Measurements from ENCODE around the gene OR6A2. TPM values are rescaled to one million over a fixed set of nuclear protein-coding genes. Genes with fewer than 3 reads are reported as not detected.
"Not testable (repeated sequence)": the region's sequence is repeated elsewhere in the genome, so short reads cannot be mapped to it uniquely, and the experiment has no call there.

The OR6A2 gene
- polyA plus RNA-seq, 6 donors from 2014 or later = not detected

DNA sequence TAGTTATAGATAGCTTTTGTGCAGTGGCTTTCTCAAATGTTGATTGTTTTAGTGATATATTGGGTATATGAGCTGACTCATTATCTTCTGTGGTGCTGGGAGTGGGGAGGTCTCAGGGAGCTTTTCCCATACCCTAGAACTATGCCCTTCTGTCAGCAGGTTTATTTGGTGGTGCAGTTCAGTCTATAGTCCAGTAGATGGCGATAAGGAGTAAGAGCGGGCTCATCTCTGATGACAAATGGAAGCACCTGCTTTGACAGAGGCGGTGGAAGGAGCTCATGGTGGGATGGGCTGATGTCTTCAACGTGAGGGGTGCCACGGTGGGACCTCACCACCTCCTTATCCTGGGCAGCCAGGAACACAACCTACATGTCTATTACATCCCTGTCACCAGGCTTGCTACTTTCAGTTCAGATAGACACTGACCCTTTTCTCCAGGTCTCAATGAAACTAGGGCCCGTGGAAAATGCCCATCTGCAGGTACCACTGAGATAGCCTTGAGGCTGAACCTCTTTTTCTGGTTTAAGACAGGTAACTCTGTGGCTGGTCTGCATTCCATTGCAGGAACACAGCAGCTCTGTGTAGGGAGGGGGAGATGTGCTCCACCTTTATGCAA lies 13.0 kb upstream of the OR6A2 start:
- ATAC-seq (ENCODE audit: low read depth in 2 of 2) (peak; percentile 55 to 64), DNase-seq (peak; percentile 31)
- peaks cover 0 to 2% (median 0%) of the 10 kb centered on the region in 7 donors for H3K9me3 Mint-ChIP-seq
- no peak overlapping the region for H3K4me3 Mint-ChIP-seq
- H3K27ac Mint-ChIP-seq = peak overlapping the region in 1 of 6 donors; percentile 10
- H3K36me3 Mint-ChIP-seq = no peaks in the 10 kb centered on the region
- H3K27me3 Mint-ChIP-seq = peaks cover 39 to 63% (median 46%) of the 10 kb centered on the region in 3 donors
- H3K4me1 Mint-ChIP-seq = peaks cover 0 to 7% (median 5%) of the 10 kb centered on the region in 3 donors

- H3K27ac Mint-ChIP-seq; ATAC-seq (ENCODE audit: low read depth in 2 of 2); DNase-seq; H3K4me1 Mint-ChIP-seq; H3K4me3 Mint-ChIP-seq: not testable (repeated sequence)
- peaks cover 9 to 20% (median 16%) of the 10 kb centered on the region in 7 donors for H3K9me3 Mint-ChIP-seq
- peaks cover 8 to 16% of the 10 kb centered on the region in 2 donors for H3K36me3 Mint-ChIP-seq
- H3K27me3 Mint-ChIP-seq = peaks cover 9 to 23% (median 22%) of the 10 kb centered on the region in 3 donors
Measured at GRCh38 chr11:6801075-6801474, 1.6 kb upstream of the OR6A2 start.

GRCh38 chr11:6794639-6795038 lies 4.8 kb downstream of the OR6A2 start:
- no peak for DNase-seq
- ATAC-seq (ENCODE audit: low read depth in 2 of 2) = no peak
- Mint-ChIP-seq H3K9me3 (peaks cover 0 to under 1% (median 0%) of the 10 kb centered on the region in 7 donors), H3K27me3 (peaks cover 7 to 28% (median 18%) of the 10 kb centered on the region in 3 donors), H3K36me3 (no peaks in the 10 kb centered on the region), H3K27ac (no peak overlapping the region), H3K4me1 (no peaks in the 10 kb centered on the region), H3K4me3 (no peak overlapping the region)

DNA sequence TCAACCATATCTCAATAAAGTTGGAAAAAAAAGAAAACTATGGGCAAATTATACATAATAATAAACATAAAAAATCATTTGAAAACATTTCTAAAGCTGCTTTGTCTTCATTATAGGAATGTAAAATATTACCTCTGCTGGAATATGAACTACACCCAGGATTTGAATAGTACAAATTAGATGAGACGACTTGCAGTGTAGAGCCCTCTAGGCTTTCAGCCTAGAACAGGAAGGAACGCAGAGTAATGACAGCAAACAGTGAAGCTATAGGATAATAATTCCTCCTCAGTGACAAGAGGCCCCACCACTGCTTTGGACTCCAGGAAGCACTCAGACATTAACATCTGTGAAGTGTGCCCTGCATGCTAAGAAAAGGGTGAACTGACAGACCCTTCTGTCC lies 8.9 kb downstream of the OR6A2 start:
- H3K36me3 Mint-ChIP-seq = no peaks in the 10 kb centered on the region
- H3K9me3 Mint-ChIP-seq = no peaks in the 10 kb centered on the region
- H3K4me3 Mint-ChIP-seq = no peak overlapping the region
- H3K27me3 Mint-ChIP-seq = peaks cover 16 to 48% (median 21%) of the 10 kb centered on the region in 3 donors
- peak overlapping the region in 1 of 6 donors; percentile 55 for H3K27ac Mint-ChIP-seq
- no peak for DNase-seq
- H3K4me1 Mint-ChIP-seq = no peaks in the 10 kb centered on the region
- no peak for ATAC-seq (ENCODE audit: low read depth in 2 of 2)

GRCh38 chr11:6782720-6783119 lies 16.8 kb downstream of the OR6A2 start, which contains the start of gene OR2AG1:
Gene OR2AG1 (plus strand): TSS chr11:6783020. CDS start chr11:6785038, 2,018 bp downstream.
- ATAC-seq (ENCODE audit: low read depth in 2 of 2) (no peak), DNase-seq (no peak)
- Mint-ChIP-seq H3K27ac (no peak within 1 kb of the TSS), H3K4me1 (no peaks in the 10 kb centered on the region), H3K27me3 (peaks cover 18 to 65% (median 33%) of the 10 kb centered on the region in 3 donors), H3K9me3 (no peaks in the 10 kb centered on the region), H3K36me3 (no peaks in the 10 kb centered on the region), H3K4me3 (no peak within 1 kb of the TSS)

GRCh38 chr11:6780829-6781228 lies 18.7 kb downstream of the OR6A2 start:
- Mint-ChIP-seq H3K4me3 (no peak overlapping the region), H3K9me3 (no peaks in the 10 kb centered on the region), H3K4me1 (no peaks in the 10 kb centered on the region), H3K27me3 (peaks cover 18 to 54% (median 32%) of the 10 kb centered on the region in 3 donors), H3K36me3 (no peaks in the 10 kb centered on the region), H3K27ac (no peak overlapping the region)
- ATAC-seq (ENCODE audit: low read depth in 2 of 2) (no peak), DNase-seq (no peak)

DNA sequence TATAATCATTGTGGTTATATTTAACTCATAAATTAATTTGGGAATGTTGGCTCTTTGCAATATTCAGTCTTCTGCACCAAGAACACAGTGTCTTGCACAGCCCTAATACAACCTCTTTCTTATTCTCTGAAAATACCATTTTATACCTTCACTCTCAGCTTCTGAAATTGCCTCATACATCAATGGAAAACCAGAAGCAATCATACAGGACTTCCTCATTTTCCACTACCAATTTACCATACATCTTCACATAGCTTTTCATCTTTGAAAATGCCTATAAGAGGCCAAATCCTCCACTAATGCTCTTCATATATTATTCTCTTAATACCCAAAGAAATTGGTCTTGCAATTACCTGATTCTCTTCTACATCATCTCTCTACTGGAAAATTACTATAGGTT lies 21.0 kb downstream of the OR6A2 start:
- Mint-ChIP-seq H3K27ac (no peak overlapping the region), H3K9me3 (no peaks in the 10 kb centered on the region), H3K27me3 (peaks cover 11 to 35% (median 26%) of the 10 kb centered on the region in 3 donors), H3K4me3 (no peak overlapping the region), H3K4me1 (peaks cover 0 to 6% (median 3%) of the 10 kb centered on the region in 3 donors), H3K36me3 (no peaks in the 10 kb centered on the region)
- ATAC-seq (ENCODE audit: low read depth in 2 of 2) = no peak
- DNase-seq = no peak

GRCh38 chr11:6771926-6772893 lies 27.3 kb downstream of the OR6A2 start, which contains the start of gene OR2AG2:
Gene OR2AG2 (minus strand): TSS chr11:6771976. CDS start chr11:6768957, 3,019 bp downstream.
- no peak within 1 kb of the TSS for H3K4me3 Mint-ChIP-seq
- no peaks in the 10 kb centered on the region for H3K36me3 Mint-ChIP-seq
- H3K27me3 Mint-ChIP-seq = peaks cover 0 to 9% (median 0%) of the 10 kb centered on the region in 3 donors
- ATAC-seq (ENCODE audit: low read depth in 2 of 2) = peak; percentile 99
- peak; percentile 31 for DNase-seq
- no peaks in the 10 kb centered on the region for H3K9me3 Mint-ChIP-seq
- peak within 1 kb of the TSS in 5 of 6 donors; percentile 20 to 78 (median 28) for H3K27ac Mint-ChIP-seq
- peaks cover 8 to 14% (median 11%) of the 10 kb centered on the region in 3 donors for H3K4me1 Mint-ChIP-seq

DNA sequence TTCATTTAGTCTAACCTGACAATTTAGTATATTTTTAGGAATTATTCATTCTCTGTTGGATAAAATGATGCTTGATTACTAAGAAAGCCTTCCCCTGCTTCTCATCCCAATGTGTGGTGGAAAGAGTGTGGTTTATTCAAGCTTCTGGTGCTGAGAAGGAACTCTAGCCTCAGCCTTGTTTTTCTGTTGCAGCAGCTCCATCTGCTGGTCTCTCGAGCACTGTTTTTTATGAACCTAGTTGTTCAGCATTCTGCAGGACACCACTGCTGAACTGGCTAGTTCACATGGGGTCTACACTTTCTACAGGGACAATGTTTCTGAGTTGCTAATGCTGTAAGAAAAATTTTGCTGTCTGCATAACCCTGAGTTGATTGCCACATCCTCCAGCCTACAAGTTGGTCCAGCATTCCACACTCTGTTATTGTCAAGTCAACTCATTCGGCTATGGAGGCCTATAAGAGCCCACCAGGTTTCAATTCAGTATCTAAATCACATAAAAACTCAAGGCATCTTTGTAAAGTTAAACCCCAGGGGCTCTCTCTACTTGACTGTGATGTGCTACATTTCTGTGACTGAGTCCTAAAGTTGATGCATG lies 42.0 kb downstream of the OR6A2 start:
- Mint-ChIP-seq H3K36me3 (no peaks in the 10 kb centered on the region), H3K9me3 (no peaks in the 10 kb centered on the region), H3K4me1 (peaks cover 0 to 6% (median 4%) of the 10 kb centered on the region in 3 donors), H3K4me3 (no peak overlapping the region), H3K27me3 (peaks cover 0 to 9% (median 4%) of the 10 kb centered on the region in 3 donors), H3K27ac (no peak overlapping the region)
- ATAC-seq (ENCODE audit: low read depth in 2 of 2) = peak; percentile 76 to 79
- peak; percentile 40 for DNase-seq

- Mint-ChIP-seq H3K9me3 (no peaks in the 10 kb centered on the region), H3K4me1 (peaks cover 0 to 6% (median 5%) of the 10 kb centered on the region in 3 donors)
Measured at GRCh38 chr11:6755953-6756347, 43.5 kb downstream of the OR6A2 start.

GRCh38 chr11:6755303-6755952 lies 44.1 kb downstream of the OR6A2 start:
- Mint-ChIP-seq H3K27ac (no peak overlapping the region), H3K4me1 (peaks cover 3 to 8% (median 6%) of the 10 kb centered on the region in 3 donors), H3K4me3 (no peak overlapping the region), H3K9me3 (no peaks in the 10 kb centered on the region), H3K36me3 (no peaks in the 10 kb centered on the region), H3K27me3 (peaks cover 0 to 2% (median 0%) of the 10 kb centered on the region in 3 donors)
- DNase-seq = peak; percentile 29
- peak; percentile 21 to 46 for ATAC-seq (ENCODE audit: low read depth in 2 of 2)

More at GRCh38 chr11:6755953-6756347, 43.5 kb downstream of the OR6A2 start:
- H3K4me3 Mint-ChIP-seq = no peak overlapping the region
- no peak overlapping the region for H3K27ac Mint-ChIP-seq
- H3K27me3 Mint-ChIP-seq = peaks cover 0 to 5% (median 0%) of the 10 kb centered on the region in 3 donors
- ATAC-seq (ENCODE audit: low read depth in 2 of 2) (no peak), DNase-seq (no peak)
- H3K36me3 Mint-ChIP-seq = no peaks in the 10 kb centered on the region

DNA sequence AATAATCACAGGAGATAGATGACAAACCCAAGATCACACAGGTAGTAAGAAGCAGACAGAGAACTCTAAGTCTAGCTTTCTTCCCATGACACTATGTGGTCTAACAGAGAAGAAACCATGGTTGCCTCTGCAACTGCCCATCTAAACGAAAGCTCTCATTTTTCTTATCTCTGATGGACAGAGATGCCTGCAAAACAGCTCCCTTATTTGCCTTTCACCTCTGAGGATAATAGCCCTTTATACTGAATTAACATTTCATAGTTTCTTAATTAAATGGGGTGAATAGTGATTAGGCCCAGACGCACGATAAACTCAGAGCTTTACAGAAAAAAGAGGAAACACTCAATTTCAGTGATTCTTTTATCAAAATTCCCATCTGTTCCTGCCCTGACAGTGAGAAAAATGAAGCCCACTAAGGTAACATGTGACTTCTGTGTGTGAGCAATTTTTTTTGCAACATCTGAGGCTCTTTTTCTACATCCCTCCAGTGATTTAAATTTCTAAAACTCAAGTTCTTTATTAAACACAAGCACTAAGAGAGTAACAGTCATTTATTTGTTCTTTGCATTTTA lies 52.3 kb downstream of the OR6A2 start:
- DNase-seq = no peak

More for the DNA sequence above, 52.3 kb downstream of the OR6A2 start:
- H3K36me3 Mint-ChIP-seq = no peaks in the 10 kb centered on the region
- H3K27me3 Mint-ChIP-seq = no peaks in the 10 kb centered on the region
- H3K9me3 Mint-ChIP-seq = no peaks in the 10 kb centered on the region
- no peak overlapping the region for H3K27ac Mint-ChIP-seq
- peaks cover 0 to 22% (median 5%) of the 10 kb centered on the region in 3 donors for H3K4me1 Mint-ChIP-seq
- ATAC-seq (ENCODE audit: low read depth in 2 of 2) = no peak
- H3K4me3 Mint-ChIP-seq = no peak overlapping the region

All from naive B cell (primary cell).